GM18873 (cell line): ENCODE data around the gene TTBK1.

Experiments
- ATAC-seq: cut with Tn5 transposase; IDR thresholded peaks from one replicate; pipeline ENCODE4 v1.9.1; 2021; ENCODE audit warnings: mild to moderate bottlenecking, moderate library complexity, moderate number of reproducible peaks; ENCODE audit not compliant: unreplicated experiment, low FRiP score

TTBK1 gene

DNA sequence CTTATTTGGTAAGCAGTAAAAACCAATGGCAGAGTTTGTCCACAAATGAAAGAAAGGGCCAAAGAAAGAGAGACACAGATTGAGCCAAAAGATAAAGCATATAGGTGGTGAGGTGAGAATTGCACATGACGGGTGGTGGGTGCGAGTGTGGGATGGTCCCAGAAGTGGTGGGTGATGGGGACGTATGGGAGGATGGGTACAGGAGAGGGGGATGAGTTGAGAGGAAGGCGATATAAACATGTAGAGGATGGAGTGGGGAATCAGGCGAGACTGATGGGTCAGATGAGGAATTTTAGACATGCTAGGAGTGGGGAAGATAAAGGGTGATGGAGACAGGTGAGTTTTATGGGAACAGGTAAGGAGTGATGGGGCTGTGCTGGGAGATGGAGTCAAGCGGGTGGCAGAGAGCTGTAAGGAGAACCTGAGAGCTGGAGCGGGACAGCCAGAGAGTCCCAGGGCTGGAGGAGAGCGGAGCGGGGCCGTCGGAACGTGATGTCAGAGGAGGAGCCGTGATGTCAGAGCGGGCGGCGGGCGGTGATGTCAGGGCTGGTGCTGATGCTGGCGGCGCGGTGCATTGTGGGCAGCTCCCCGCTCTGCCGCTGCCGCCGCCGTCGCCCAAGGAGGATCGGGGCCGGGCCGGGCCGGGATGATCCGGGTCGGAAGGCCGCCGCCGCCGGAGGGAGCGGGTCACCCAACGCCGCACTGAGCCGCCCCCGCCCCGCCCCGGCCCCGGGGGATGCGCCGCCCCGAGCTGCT lies at the start of gene TTBK1:
Gene TTBK1 (plus strand): TSS at position 574 of the 756 bp plus-strand sequence. CDS start 3,180 bp downstream, outside the sequence.
- ATAC-seq = no peak

DNA sequence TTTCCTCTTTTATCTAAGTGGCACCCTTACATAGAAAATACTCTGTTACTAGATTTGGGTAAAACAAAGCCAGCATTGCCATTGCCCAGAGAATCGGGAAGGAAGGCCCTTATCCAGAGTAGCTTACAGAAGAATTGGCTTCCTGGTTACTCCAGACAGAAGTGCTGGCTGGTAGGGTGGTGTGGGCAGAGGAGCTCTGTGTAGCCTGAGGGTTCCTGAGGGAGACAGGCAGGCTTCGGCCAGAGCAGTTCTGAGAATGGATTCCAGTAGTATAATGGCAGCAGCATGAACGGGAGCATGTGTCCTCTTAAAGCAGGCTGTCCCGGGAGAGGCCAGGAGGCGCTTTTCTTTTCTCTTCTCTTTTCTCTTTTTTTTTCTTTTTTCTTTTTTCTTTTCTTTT lies 49.4 kb upstream of the TTBK1 start:
- ATAC-seq = no peak

DNA sequence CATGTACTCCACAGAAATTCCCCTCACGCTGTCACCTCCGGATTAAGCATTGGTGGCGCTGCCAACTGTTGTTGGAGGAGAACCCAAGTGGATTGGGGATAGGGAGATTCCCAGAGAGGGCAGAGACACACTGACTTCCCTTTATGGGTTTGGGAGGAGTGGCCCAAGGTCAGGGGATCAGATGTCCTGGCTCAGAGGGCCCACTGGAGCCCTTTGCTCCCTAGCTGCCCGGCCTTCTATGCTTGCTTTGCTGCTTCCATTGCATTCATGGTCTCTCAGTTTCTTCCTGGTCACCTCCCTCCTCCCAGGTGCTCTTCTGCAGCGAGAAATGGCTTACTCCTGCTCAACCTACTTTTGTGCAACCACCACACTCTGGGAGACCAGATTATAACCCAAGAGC lies 46.9 kb upstream of the TTBK1 start:
- no peak for ATAC-seq

DNA sequence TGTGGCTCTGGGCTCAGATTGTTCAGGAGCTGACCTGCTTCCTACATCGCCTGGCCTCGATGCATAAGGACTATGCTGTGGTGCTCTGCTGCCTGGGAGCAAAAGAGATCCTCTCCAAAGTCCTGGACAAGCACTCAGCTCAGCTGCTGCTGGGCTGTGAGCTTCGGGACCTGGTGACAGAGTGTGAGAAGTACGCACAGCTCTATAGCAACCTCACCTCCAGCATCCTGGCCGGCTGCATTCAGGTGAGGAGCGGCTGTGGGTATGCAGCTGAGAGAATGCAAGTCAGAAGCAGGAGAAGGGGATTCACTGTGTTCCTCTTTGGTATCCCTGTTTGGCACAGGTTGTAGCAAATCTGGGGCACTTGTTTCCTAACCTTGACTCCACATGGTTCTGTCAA lies 43.4 kb upstream of the TTBK1 start:
- ATAC-seq = no peak

DNA sequence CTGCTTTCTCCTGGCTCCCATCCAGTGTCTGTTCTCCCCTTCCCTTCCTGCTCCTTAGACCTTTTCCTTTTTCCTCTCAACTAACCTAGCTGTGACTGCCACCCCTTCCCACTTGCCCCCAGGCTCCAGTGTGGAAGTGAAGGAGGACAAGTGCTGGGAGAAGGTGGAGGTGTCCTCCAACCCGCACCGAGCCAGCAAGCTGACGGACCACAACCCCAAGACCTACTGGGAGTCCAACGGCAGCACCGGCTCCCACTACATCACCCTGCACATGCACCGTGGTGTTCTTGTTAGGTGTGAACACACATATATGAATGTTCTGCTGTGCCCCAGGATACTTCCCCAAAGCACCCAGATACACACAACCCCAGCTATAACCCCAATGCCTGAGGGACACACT lies 42.7 kb upstream of the TTBK1 start:
- ATAC-seq = no peak

DNA sequence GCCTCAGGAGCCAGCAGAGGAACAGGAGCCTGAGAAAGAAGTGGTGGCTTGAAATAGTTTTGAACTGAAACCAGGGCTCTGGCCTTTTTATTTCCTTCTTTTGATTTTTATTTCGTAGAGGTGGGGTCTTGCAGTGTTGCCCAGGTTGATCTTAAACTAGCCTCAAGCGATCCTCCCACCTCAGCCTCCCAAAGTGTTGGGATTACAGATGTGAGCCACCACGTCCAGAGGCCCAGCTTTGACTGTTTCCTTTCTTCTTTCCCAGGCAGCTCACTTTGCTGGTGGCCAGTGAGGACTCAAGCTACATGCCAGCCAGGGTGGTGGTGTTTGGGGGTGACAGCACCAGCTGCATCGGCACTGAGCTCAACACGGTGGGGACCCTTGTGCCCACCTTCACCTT lies 40.8 kb upstream of the TTBK1 start:
- no peak for ATAC-seq

DNA sequence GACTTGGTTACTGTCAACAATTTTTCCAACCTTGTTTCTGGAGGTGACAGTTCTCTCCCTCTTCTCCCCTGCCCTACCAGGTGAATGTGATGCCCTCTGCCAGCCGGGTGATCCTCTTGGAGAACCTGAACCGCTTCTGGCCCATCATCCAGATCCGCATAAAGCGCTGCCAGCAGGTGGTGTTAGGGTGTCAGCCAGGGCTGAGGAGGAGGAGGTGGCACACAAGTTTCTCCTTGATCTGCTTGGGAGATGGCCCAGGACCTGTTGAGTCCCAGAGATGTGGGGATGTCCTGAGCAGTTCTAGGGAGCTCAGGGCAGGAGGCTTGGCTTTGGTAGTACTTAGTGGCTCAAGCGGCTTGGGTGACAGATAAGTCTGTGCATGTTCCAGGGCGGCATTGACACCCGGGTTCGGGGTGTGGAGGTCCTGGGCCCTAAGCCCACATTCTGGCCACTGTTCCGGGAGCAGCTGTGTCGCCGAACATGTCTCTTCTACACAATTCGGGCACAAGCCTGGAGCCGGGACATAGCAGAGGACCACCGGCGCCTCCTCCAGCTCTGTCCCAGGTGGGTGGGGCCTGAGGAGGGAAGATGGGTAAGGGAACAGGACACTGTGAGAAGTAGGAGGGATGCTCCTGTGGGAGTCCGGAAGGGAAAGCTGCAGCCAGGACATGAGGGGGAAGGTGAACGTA lies 40.1 kb upstream of the TTBK1 start:
- no peak for ATAC-seq

DNA sequence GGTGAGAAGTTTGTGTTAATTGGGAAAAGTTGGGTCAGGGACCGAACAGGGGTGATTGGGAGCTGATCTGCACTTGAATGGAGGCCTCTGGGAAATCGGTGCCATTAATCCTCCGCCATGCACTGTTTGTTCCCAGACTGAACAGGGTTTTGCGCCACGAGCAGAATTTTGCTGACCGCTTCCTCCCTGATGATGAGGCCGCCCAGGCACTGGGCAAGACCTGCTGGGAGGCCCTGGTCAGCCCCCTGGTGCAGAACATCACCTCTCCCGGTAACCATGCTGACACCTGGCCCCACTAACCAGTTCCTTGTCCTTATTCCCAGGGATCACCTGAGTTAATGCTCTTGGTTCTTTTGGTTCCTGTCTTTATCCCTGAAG lies 39.6 kb upstream of the TTBK1 start:
- ATAC-seq = no peak

DNA sequence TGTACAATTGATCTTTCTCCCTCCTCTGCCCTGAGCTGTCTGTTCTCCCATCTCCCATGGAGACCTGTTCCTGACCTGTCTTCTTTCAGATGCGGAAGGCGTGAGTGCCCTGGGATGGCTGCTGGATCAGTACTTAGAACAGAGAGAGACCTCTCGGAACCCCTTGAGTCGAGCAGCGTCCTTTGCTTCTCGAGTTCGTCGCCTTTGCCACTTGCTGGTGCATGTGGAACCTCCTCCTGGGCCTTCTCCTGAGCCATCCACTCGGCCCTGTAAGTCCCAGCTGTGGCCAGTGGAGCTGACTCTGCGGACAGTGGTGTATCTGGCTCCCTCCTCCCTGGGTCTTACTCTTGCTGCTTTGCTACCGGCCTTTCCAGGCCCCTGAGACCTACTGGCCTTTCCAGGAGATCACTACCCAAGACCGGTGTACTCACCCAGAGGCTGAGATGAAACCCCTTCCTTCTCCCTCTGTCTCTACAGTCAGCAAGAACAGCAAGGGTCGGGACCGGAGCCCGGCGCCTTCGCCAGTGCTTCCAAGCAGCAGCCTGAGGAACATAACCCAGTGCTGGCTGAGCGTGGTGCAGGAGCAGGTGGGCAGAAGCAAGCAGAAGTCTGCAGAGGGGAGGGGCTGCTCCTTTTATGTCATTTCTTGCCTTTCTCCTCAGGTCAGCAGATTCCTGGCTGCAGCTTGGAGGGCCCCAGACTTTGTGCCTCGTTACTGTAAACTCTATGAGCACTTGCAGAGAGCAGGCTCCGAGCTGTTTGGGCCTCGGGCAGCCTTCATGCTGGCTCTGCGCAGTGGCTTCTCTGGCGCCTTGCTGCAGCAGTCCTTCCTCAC lies 38.8 kb upstream of the TTBK1 start:
- ATAC-seq = no peak

DNA sequence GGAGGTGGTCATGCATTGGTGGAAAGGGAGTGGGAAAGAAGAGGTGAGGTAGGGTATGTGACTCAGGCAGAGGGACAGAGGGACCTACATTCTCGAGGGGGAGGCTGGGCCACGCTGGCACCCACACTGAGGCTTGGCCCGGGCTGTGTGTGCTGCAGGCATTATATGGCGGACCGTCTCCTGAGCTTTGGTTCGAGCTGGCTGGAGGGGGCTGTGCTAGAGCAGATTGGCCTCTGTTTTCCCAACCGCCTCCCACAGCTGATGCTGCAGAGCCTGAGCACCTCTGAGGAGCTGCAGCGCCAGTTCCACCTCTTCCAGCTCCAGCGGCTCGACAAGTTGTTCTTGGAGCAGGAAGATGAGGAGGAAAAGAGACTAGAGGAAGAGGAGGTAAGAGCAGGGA lies 37.4 kb upstream of the TTBK1 start:
- no peak for ATAC-seq

DNA sequence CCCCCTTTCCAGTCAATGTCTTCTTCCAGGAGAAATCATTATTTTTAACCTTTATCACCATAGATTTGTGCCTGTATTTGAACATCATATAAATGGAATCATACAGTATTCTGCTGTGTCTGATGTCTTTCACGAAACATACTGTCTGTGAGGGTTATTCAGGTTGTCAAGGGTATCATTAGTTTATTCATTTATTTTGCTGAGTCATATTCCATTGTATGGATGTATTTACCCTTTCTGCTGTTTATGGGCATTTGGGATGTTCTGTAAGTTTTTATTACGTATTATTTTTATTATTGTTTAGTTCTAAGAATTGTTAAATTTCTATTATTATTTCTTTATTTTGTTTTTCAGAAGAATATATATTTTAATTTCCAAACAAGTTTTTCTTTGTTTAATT lies 36.0 kb upstream of the TTBK1 start:
- ATAC-seq = no peak

DNA sequence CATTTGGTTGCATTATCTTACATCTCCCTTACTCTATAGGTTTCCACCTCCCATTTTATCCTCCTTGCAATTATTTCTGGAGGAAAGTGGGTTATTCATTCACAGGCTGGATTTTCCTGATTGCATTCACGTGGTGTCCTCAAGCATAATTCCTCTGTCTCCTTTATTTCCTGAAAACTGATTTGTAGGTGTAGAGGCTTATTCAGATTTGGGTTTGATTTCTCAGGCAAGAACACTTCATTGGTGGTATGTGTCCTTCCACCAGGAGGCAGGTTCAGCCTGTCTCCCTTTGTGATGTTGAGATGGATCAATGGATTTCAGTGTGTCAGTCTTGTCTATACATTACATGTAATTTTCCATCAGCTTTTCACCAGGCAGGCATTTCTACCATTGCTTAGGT lies 31.3 kb upstream of the TTBK1 start:
- ATAC-seq = no peak

DNA sequence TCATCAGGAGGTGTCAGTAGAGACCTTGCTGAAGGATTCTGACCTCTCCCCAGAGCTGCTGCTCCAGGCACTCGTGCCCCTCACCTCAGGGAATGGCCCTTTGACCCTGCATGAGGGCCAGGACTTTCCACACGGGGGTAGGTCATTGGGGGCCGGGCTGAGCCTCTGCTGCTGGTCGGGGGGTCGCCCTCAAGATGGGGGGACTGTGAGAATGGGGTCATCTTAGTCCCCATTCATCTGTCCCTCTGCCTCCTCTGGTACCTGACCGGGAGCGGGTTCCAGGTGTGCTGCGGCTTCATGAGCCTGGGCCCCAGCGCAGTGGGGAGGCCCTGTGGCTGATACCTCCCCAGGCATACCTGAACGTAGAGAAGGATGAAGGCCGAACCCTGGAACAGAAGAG lies 29.9 kb upstream of the TTBK1 start:
- ATAC-seq = no peak

DNA sequence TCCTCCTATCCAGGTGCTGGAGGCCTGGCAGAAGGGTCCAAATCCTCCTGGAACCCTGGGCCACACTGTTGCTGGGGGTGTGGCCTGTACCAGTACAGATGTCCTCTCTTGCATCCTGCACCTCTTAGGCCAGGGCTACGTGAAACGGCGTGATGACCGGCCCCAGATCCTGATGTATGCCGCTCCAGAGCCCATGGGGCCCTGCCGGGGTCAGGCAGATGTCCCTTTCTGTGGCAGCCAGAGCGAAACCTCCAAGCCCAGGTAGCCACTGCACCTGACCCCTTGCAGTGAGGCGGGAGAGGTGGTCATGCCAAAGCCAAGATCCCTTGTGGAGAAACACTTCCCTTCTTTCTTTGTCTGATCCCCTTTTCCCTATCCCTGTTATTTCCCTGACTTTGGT lies 28.2 kb upstream of the TTBK1 start:
- ATAC-seq = no peak

DNA sequence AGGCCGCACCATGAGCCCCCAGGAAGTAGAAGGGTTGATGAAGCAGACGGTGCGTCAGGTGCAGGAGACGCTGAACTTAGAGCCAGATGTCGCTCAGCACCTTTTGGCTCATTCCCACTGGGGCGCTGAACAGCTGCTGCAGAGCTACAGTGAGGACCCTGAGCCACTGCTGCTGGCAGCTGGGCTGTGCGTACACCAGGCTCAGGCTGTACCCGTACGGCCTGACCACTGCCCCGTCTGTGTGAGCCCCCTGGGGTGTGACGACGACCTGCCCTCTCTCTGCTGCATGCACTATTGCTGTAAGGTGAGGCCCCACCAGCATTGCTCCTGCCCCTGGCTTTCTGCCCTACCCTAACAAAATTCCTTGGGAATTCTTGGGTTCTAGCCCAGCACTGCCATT lies 27.1 kb upstream of the TTBK1 start:
- ATAC-seq = no peak

DNA sequence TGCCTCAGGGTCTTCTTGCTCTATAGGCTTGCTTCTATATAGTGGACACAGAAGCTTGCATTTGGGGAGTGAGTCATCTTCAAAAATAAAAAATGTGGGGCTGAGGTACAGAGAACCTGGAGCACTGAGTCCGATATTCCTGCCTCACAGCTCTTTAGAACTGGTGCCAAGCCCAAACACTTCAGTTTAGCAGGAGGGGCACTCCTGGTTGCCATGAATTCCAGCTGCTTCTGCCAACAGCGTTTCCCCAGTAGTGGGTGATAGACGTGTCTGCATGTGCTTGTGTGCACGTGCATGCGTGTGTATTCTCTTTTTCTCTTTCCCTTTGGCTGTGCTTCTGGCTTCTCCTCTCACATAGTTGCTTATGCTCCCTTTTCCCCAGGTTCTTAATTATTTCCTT lies 25.9 kb upstream of the TTBK1 start:
- no peak for ATAC-seq

DNA sequence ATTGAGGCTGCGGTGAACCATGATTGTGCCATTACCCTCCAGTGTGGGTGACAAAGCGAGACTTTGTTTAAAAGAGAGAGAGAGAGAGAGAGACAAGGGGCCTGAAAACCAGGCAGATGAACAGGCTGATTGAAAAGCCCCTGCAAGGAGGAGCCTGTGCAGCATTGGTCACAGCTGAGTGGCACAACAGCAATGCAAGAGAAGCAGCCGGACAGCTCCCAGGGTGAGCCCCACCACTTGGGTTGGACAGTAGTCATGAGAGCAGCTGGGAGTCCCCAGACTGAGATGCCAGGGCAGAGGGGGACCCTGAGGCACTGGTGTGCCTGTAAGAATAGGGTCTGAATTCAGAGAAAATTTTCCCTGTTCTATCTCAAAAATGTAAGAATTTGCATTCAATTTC lies 24.2 kb upstream of the TTBK1 start:
- ATAC-seq = no peak

DNA sequence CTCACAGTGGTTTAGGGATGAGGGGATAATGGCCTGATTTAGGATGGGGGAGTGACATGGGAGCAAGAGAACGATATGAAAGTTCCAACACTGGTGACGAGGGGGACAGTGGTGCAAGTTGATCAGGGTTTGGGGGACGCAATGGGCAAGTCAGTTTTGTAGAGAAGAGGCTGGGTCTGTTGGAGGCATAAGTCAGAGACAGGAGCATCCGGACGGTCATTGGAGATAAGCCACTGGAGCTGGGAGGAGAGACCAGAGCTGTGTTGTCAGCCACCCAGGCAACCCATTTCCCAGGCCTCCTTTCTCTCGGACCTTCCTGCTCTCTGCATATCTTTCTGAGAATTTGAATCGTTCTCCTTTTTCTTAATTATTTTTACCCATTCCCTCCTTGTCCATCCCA lies 23.5 kb upstream of the TTBK1 start:
- no peak for ATAC-seq

DNA sequence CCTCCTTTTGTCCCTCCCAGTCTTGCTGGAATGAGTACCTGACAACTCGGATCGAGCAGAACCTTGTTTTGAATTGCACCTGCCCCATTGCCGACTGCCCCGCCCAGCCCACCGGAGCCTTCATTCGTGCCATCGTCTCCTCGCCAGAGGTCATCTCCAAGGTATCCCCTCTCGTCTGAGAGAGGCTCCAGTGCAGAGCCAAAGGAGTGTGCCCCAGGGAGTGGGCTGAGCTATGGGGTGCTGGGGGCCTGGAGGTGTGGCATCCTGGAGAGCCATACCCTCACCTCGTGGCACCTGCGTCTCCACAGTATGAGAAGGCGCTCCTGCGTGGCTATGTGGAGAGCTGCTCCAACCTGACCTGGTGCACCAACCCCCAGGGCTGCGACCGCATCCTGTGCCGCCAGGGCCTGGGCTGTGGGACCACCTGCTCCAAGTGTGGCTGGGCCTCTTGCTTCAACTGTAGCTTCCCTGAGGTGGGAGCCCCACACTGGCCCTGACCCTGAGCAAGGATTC lies 22.8 kb upstream of the TTBK1 start:
- no peak for ATAC-seq

DNA sequence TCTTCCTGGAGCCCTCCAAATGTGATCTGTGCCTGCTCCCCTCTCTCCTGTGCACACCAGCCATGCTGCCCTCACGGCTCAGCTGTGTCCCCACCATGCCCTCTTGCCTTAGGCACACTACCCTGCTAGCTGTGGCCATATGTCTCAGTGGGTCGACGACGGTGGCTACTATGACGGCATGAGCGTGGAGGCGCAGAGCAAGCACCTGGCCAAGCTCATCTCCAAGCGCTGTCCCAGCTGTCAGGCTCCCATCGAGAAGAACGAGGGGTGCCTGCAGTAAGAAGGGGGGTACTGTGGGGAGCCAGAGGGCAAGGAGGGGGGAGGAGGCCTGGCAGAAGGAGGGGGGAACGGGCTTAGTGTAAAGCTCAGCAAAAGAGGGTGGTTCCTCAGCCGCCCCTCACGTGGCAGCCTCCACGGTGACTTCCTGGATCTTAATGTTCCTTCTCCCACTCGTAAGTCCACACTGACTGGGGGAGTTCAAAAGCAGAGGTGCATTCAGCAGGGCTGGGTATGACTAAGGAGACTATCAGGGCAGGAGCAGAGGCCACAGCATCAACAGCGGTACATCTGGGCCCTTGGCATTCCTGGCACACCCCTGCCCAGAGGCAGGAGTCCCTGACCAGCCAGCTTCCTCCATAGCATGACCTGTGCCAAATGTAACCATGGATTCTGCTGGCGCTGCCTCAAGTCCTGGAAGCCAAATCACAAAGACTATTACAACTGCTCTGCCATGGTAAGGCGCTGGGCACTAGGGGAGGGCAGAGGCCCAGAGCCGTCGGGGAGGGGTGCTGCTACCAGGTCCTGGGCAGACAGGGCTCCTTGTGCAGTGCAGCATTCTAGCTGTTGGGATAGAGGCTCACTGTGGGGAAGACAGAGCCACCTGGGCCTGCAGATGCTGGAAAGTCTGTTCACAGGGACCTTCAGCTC lies 22.0 kb upstream of the TTBK1 start:
- no peak for ATAC-seq
